ENCODE measurements around the gene ABI3BP.

DNA sequence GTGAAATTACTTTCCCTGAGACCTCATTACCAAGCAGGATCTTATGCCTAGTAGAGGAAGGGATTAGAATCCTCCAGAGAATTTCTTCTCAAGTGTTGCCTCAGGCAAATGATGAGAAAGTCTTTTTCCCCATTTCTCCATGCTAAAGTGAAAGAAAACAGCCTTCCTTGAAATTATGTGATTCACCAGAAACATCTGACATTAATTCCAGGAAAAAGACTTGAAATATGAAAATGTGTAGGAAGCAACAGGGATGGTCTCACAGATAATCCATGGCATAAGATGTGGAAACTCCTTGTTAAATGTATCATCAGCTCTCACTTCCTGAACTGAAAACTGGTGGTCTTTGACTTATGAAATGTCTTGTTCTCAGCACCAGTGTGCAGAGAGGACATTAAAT, 17.9 kb upstream of the ABI3BP start:
- no peak for TF ChIP-seq EP300 (IDR thresholded peaks at IDR 0.05)
- TF ChIP-seq, protein P1, sequence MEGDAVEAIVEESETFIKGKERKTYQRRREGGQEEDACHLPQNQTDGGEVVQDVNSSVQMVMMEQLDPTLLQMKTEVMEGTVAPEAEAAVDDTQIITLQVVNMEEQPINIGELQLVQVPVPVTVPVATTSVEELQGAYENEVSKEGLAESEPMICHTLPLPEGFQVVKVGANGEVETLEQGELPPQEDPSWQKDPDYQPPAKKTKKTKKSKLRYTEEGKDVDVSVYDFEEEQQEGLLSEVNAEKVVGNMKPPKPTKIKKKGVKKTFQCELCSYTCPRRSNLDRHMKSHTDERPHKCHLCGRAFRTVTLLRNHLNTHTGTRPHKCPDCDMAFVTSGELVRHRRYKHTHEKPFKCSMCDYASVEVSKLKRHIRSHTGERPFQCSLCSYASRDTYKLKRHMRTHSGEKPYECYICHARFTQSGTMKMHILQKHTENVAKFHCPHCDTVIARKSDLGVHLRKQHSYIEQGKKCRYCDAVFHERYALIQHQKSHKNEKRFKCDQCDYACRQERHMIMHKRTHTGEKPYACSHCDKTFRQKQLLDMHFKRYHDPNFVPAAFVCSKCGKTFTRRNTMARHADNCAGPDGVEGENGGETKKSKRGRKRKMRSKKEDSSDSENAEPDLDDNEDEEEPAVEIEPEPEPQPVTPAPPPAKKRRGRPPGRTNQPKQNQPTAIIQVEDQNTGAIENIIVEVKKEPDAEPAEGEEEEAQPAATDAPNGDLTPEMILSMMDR (IDR thresholded peaks at IDR 0.05): no peak
- no peak for TF ChIP-seq POLR2A (IDR thresholded peaks at IDR 0.05)

Data from upper lobe of left lung (tissue), 4 donors.